HG03095 (cell line): Measurements from ENCODE around the gene ZNF511.

ENCODE experiments used
- ATAC-seq: cut with Tn5 transposase; IDR thresholded peaks from one replicate; pipeline ENCODE4 v1.9.1; 2021; ENCODE audit warnings: moderate library complexity; ENCODE audit not compliant: unreplicated experiment

The ZNF511 gene

GRCh38 chr10:133351408-133352318 lies 42.9 kb downstream of the ZNF511 start:
- no peak for ATAC-seq

- no peak for ATAC-seq
Measured at GRCh38 chr10:133353202-133353959, 44.7 kb downstream of the ZNF511 start.

GRCh38 chr10:133353988-133354605 lies 45.4 kb downstream of the ZNF511 start:
- no peak for ATAC-seq

GRCh38 chr10:133354672-133355240 lies 46.0 kb downstream of the ZNF511 start:
- ATAC-seq = no peak

- ATAC-seq = no peak
Measured at GRCh38 chr10:133355266-133355665, 46.6 kb downstream of the ZNF511 start.

GRCh38 chr10:133355991-133356390 lies 47.3 kb downstream of the ZNF511 start:
- ATAC-seq = no peak

GRCh38 chr10:133356549-133357284 lies 48.0 kb downstream of the ZNF511 start:
- no peak for ATAC-seq

- ATAC-seq = peak; percentile 78
Measured at GRCh38 chr10:133357285-133358161, 48.8 kb downstream of the ZNF511 start, which contains the start of gene FUOM. Gene FUOM, minus strand, starts transcription at chr10:133358019. Its CDS starts 12 bp downstream, at chr10:133358007.

- ATAC-seq = no peak
Measured at GRCh38 chr10:133358162-133358924, 49.6 kb downstream of the ZNF511 start.

GRCh38 chr10:133358925-133359310 lies 50.2 kb downstream of the ZNF511 start:
- no peak for ATAC-seq

- ATAC-seq = no peak
Measured at GRCh38 chr10:133359554-133359971, 50.8 kb downstream of the ZNF511 start.

GRCh38 chr10:133359972-133360610 lies 51.4 kb downstream of the ZNF511 start:
- ATAC-seq = no peak

GRCh38 chr10:133361227-133361626 lies 52.5 kb downstream of the ZNF511 start:
- ATAC-seq = no peak

- no peak for ATAC-seq
Measured at GRCh38 chr10:133361773-133362441, 53.2 kb downstream of the ZNF511 start.
